NK-92 treated with Interleukin-12 subunit alpha and Interleukin-12 subunit beta, amount 100 ng/mL, for 24 hours (cell line): ENCODE results near the gene PTPRE.

Experiments
- DNase-seq: peaks from one replicate; lab custom pipeline; 2025; lab: John Stamatoyannopoulos, UW

The PTPRE gene

DNA sequence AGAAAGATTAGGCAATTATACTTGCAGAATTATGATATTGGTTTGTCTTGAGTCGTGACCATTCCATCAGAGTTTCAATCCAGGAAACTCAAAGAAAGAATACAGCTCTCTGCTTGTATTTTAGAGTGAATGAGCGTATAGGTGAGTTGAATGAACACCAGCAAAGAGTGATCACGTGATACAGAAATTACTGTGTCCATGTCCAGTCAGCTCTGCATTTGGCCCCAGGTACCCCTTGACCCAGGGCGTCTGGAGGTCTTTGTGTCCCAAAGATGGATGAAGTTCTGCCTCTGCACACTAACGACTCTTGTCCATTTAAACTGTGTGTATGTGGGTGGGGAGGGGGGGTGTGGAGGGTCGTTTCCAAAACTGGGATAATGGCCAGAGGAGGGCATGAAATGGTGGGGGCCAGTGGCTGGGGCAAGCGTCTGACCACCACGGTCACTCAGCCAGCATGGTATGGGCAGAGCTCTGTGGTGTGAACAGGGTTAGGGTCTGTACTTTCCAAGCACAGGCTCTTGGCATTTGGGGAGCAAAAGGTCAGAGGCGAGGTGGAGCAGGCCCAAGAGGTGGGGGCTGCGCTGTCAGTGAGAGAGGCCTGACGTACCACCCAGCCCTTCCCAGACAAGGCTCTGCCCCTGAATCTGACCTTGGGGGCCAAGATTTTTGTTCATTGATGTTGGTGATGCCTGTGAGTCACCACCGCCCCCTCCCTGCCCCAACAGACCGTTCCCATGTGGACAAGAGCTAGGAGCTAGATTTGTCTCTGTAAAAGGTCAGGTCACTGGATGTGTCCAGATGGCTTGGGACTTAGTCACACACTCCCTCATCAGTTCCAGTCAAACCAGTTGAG, 1.4 kb downstream of the PTPRE start:
- no peak for DNase-seq

DNA sequence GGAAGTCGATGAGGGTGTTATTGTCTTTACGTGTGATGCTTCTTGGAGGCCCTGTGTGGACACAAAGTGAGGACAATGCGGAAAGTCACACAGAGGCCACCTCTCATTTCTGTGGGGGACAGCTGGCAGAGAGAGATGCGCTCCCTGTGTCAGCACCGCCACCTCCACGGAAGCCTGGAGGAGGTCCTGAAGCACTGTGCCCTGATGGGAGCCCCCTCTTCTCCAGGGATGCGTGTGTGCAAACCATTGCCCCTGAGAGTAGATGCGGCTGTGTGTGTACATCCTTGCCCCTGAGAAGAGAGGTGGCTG, 2.0 kb downstream of the PTPRE start:
- no peak for DNase-seq

DNA sequence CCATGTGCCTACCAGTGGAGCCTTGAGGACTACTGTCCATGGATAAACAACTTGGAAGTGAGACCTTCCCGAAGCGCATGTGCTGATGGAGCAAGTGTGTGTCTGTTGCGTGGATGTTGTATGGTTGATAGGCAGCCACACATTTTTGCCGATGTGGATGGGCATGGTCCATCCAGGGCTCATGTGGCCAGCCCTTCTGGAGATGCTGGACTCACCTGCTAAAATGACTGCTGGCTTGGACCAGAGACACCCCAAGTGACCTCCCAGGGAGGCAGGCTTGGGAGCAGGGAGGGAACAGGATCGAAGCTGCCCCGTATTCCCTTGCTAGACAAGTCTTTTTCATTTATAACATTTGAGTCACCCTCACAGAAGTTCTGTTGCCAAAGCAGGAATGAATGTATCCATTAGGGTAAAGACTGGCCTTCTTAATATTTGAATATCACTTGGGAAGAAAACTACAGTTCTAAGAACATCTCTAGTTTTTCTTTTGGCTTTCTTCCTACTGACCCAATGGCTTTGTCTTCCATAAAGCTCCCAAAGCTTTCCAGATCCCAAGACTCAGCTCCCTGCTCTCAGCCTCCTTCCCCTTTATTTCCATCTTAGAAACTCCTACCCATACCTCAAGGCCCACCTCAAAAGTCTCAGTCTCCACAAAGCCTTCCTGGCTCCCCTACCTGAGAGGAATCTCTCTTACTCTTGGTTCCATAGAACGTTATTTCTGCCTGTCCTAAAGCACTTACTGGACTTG, 3.0 kb downstream of the PTPRE start:
- DNase-seq: no peak

- DNase-seq: no peak
These were observed 3.5 kb downstream of the PTPRE start for GRCh38 chr10:127910464-127910770.

DNA sequence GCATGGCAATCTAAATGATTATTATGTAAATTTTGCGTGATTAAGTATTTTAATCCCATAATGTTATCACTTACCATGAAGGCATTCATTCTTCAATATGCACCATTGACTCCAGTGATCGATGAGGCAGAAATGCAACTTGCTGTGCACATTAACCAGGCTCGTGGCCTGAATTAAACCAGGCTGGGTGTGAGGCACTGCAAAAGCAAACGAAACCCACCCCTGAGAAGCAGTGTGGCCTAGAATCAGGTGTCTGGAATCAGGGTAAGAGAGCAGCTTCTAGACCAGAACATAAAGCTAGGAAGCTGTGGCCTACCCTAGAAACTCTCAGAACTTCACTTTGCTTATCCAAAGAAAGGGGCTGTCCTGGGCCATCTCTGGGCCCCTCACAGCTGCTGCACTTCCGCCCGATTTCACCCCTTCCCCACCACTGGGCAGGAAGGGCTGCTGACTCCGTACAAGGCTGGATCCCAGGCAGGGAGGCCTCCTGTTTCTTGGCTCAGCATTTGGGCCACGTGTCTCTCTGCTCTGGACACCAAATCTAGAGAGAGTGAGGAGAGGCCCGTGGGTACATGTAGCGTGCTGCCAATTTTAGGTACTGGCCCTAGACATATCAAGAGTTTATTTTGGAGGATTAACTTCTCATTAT, 4.4 kb downstream of the PTPRE start:
- DNase-seq: no peak

- no peak for DNase-seq
These were observed 5.0 kb downstream of the PTPRE start for GRCh38 chr10:127911867-127912257.

GRCh38 chr10:127912607-127913367, 5.9 kb downstream of the PTPRE start:
- no peak for DNase-seq

GRCh38 chr10:127913368-127913759, 6.5 kb downstream of the PTPRE start:
- no peak for DNase-seq

DNA sequence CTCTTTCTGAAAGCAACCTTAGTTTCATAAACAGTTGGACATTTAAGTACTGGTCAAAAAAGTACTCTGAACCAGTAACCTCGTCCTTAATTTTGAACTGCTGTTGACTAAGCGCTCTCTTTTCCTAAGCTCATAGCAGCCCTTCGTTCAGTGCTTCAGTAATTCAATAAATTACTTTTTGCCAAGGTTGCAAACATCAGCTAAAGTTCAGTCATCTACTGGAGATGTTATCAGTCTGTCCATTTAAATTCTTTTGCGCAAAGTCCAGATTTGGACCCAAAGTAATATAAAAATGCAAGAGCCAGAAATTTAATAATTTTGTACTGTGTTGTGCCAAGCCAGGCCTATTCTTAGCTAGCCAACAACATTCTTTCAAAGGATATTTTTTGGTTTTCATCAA, 8.4 kb downstream of the PTPRE start:
- DNase-seq: no peak

GRCh38 chr10:127916826-127917225, 9.9 kb downstream of the PTPRE start:
- no peak for DNase-seq

- DNase-seq: no peak
These were observed 11.7 kb downstream of the PTPRE start for GRCh38 chr10:127918572-127918971.

GRCh38 chr10:127919418-127920271, 12.7 kb downstream of the PTPRE start:
- no peak for DNase-seq

GRCh38 chr10:127920306-127921074, 13.6 kb downstream of the PTPRE start:
- no peak for DNase-seq

- no peak for DNase-seq
These were observed 14.3 kb downstream of the PTPRE start for GRCh38 chr10:127921075-127921752.

DNA sequence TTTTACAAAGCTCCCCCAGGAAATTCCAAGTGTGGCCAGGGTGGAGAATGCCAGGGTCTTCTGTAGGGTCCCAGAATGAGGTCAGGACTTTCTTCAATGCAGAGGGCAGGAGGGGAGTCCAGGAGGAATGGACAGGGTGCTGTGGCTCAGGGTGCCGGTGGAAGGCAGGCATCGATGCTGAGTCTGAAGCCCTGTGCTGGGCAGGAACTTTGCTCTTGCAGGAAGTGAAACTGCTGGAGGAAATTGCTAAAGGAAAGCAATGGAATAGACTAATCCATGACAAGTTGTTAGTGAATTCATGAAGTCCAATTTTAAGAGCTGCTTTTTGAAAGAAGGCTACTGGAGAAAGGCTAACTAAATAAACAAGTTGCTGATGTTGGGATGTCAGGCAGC, 14.8 kb downstream of the PTPRE start:
- DNase-seq: no peak

DNA sequence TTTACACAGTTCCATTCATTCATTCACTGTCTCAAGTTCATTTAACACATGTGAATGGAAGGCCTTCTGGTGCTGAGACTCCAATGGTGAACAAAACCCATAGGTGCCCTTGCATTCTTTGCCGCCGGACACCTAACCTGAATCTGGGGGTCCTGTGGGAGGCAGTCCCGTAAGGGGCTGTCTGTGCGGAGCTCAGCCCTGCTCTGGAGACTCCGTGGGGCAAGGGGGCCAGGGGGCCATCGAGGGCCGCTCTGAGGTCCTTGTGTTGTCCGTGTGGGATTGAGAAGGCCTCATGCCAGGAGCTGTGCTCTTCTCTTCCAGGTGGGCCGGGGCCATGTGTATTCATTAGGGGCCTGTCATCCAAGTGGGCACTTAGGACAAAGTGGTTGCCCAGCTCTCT, 15.3 kb downstream of the PTPRE start:
- no peak for DNase-seq

DNA sequence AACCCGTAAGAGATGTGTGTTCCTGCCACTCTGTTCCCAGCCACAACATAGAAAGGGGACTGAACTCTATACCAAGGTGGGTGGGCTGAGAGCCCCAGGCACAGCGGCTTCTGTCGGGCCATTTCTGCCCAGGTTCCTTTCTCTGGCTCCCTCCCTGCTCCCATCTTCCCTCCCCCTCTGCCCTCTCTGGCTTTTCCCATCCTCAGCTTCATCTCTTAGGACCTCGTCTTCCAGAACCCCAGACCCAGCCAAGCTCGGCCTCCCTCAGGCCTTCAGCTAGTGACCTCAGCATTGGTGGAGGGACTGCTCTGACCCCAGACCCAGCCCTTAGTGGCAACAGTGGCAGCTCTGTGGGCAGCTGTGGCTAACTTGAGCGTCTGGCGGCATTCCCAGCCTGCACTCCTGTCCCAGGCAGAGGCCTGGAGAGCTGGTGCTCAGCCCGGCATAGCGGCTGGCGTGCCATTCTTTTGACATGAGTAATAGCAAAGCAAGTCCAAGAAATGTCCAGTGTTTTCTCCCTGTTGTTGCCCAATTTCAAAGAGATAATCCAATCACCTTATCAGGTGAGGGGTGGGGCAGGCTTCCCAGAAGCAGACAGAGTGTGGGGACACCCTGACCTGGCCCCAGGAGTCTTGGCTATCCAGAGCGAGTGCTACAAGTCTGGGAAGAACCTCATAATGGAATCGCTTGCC, 15.9 kb downstream of the PTPRE start:
- no peak for DNase-seq

GRCh38 chr10:127923646-127924045, 16.7 kb downstream of the PTPRE start:
- DNase-seq: no peak

DNA sequence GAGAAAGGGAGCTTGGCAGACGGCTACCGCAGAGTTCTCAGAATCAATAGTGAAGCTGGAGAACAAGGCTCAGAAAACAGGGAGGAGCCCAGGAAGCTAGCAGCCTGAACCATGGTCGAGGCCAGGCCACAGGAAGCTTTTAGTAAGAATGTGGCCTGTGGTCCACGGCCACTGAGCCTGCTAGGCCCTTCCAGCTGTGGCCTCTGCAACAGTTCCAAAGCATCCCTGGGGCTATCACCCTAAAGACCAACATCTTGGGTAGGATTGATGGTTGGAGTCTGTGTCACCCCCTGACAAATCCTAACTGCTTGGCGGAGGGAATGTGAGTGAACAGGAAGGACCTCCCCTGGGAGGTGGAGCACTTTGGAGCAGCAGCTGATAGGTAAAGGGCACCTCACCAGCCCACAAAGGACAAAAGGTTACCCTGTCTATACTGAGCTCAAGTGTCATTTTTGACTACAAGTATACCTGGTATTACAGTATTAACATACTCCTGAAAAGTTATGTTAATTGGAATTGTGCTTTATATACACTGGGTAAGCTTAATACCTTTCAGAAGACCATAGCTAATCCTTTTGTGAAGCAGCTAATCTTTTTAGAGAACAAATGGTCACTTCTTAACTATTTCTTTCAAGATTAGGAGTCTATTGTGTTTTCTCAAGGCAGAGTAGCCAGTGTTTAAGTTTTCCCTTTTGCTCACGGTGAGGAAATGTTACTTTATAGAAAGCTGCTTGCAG, 18.7 kb downstream of the PTPRE start:
- no peak for DNase-seq
